ENCODE measurements around the gene BMPR1B. TPM values are rescaled to one million over a fixed set of nuclear protein-coding genes. Genes with fewer than 3 reads are reported as not detected.

BMPR1B gene
- total RNA-seq, 2 donors from 2014 or later, result not detected

DNA sequence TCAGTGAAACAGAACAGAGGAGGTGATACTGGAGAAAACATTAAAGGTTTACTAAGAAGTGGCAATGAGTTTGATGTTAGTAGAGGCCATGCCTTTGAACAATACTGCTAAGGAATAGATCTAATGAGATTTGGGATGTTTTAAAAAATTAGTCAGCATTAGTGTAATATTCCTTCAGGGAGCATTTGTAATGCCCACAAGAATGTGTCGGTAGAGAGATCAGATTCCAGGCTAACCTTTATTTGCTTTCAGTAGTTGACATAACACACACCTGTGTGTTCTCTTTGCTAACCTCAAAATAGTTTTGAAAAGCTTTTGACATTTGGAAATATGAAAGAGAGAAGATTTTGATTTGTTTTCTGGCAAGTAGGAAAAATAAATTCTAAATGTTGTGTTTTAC is 328.8 kb downstream of the BMPR1B start:
- H3K27ac Mint-ChIP-seq, result no peak overlapping the region
- peaks cover 3% of the 10 kb centered on the region for H3K27me3 Mint-ChIP-seq
- H3K4me3 Mint-ChIP-seq, result no peak overlapping the region
- H3K9me3 Mint-ChIP-seq, result no peaks in the 10 kb centered on the region
- ATAC-seq (replicated peaks), result no peak
- peaks cover 7% of the 10 kb centered on the region for H3K4me1 Mint-ChIP-seq
- H3K36me3 Mint-ChIP-seq (ENCODE audit: low read depth), result no peaks in the 10 kb centered on the region

DNA sequence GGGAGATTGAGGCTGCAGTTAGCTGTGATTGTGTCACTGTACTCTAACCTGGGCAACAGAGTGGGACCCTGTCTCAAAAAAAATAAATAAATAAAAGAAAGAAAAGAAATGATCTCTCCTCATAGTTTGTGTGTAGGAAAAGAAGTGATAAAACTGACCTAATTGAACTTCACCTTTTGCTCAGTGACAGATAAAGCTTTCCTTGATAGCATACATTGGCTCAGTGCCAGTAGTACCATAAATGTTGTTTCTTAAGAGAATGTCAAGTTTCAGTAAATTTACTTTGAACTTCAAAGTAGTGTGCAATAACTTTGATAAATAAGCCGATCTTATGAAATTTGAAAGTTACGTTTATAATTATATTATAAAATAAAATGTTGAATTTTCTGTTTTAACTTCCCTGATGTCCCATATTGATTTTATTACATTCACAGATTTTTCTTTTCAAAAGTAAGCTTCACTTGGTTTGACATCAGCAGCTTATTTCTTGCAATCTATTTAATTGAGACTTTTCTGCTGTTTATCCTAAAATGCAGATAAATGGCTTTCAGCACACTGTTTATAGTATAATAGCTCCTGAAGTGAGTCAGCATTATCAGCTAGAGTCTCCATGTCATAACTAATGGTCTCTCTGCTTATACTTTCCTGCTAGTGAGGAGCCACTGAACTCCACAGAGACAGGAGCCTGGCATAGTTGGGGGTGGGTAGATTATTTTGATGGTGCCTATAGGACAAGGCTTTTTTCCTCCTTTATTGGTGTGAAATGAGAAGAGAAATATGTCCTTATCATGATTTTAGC is 330.1 kb downstream of the BMPR1B start:
- no peaks in the 10 kb centered on the region for H3K36me3 Mint-ChIP-seq (ENCODE audit: low read depth)
- no peak overlapping the region for H3K4me3 Mint-ChIP-seq
- H3K4me1 Mint-ChIP-seq, result peaks cover 7% of the 10 kb centered on the region
- peaks cover 3% of the 10 kb centered on the region for H3K27me3 Mint-ChIP-seq
- no peak overlapping the region for H3K27ac Mint-ChIP-seq
- H3K9me3 Mint-ChIP-seq, result no peaks in the 10 kb centered on the region
- ATAC-seq (replicated peaks), result no peak

DNA sequence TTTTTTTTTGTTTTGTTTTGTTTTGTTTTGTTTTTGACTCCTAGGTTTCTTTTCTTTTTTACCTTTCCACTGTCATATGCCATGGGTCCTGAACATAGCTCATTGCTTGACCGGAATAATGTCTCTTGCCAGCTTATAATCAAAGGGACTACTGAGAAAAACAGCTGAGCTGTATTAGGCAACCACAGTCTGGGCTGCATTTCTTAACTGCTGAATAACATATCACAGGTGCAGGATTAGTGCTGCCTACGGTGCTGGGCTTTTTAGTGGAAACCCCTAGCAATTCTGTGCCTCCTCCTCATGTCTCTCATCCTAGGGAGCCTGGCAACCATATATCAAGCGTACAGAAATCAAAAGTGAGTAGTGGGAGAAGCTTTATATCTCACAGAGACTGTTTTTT is 333.5 kb downstream of the BMPR1B start:
- H3K27ac Mint-ChIP-seq, result no peak overlapping the region
- H3K4me1 Mint-ChIP-seq, result no peaks in the 10 kb centered on the region

DNA sequence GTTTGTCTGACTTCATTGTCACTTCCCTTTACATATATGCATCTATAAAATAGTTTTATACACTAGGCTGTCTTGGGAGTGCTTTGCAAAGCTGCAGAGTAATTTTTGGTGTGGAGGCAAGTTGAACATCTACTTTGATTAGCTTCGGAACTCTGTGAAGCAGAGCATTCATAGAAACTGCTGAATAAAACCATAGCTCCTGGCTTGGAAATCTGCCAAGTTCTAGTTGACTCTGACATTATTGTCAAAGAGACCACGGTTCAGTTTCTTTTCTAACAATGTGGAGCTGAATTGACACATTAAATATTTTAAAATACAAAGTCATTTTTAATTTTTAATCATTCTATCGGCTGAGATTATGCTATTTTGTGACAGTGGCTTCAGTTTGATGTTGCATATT is 335.0 kb downstream of the BMPR1B start:
- no peak for ATAC-seq (replicated peaks)
- Mint-ChIP-seq H3K27ac (no peak overlapping the region), H3K4me3 (no peak overlapping the region), H3K4me1 (no peaks in the 10 kb centered on the region), H3K36me3 (ENCODE audit: low read depth) (no peaks in the 10 kb centered on the region), H3K27me3 (peaks cover 8% of the 10 kb centered on the region), H3K9me3 (no peaks in the 10 kb centered on the region)

More for the DNA sequence above, 333.5 kb downstream of the BMPR1B start:
- ATAC-seq (replicated peaks), result no peak
- Mint-ChIP-seq H3K27me3 (peaks cover 11% of the 10 kb centered on the region), H3K9me3 (no peaks in the 10 kb centered on the region), H3K4me3 (no peak overlapping the region), H3K36me3 (ENCODE audit: low read depth) (no peaks in the 10 kb centered on the region)

DNA sequence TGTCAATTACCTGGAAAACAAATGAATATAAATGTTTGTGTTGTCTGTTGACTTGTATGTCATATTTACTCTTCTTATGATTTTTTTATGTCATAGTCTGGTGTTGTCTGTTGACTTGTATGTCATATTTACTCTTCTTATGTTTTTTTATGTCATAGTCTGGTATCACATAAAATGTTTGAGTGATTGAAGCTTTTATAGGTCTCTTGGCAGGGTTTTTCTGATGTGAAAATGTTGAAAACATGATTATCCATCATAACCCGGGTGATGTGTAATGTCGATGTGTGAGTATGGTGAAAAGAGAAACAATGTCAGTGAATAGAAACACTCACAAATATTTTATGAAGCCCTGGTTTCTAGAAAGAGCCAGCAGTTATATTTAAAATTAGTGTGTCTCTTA is 335.7 kb downstream of the BMPR1B start:
- H3K4me3 Mint-ChIP-seq, result no peak overlapping the region
- H3K4me1 Mint-ChIP-seq, result no peaks in the 10 kb centered on the region
- H3K27me3 Mint-ChIP-seq, result peaks cover 8% of the 10 kb centered on the region
- no peaks in the 10 kb centered on the region for H3K36me3 Mint-ChIP-seq (ENCODE audit: low read depth)
- ATAC-seq (replicated peaks), result no peak
- H3K9me3 Mint-ChIP-seq, result no peaks in the 10 kb centered on the region
- H3K27ac Mint-ChIP-seq, result no peak overlapping the region

DNA sequence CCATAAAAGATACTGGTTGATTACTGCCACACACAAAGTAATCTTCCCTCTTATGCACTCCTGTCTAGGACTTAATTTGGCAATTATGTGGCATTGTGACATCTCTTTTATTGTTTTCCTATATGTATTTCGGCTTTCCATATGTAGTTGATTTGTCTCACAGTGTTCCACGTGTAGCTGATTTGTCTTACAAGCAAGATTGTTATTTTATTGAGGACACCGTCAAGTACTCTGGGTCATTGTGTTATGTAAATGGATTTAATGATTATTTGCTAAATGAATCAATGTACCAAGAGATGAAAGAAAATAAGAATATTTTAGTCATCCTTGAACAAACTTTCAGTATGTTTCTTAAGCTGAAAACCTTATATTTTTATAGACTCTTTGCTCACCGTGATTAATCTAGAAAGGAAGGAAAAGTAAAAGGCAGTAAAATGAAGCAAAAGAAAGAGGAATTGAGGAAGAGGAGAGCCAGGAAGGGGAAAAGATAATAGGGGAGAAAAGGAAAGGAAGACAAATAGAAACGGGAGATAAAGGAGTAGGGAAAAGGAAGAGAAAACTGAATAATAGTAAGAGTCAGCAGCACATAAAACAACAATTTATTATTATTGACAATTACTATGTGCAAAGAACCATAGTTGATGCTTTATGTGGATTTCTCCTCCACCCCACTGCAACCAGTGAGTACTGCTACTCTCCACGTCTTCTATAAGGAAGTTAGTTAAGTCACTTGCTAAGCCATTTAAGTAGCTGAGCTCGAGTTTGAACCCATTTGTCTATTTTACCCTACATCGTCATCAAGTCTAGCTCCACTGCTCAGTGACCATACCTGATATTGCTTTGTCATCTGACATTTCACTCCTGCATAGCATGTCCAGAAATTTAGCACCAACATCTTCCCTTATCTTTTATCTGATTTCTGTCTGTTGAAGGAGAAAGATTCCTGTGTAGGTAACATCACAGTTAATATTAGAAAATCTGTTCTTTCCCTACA is 336.5 kb downstream of the BMPR1B start:
- peaks cover 8% of the 10 kb centered on the region for H3K27me3 Mint-ChIP-seq
- no peak overlapping the region for H3K4me3 Mint-ChIP-seq
- no peaks in the 10 kb centered on the region for H3K4me1 Mint-ChIP-seq
- no peaks in the 10 kb centered on the region for H3K36me3 Mint-ChIP-seq (ENCODE audit: low read depth)
- no peak overlapping the region for H3K27ac Mint-ChIP-seq
- H3K9me3 Mint-ChIP-seq, result no peaks in the 10 kb centered on the region
- ATAC-seq (replicated peaks), result no peak

DNA sequence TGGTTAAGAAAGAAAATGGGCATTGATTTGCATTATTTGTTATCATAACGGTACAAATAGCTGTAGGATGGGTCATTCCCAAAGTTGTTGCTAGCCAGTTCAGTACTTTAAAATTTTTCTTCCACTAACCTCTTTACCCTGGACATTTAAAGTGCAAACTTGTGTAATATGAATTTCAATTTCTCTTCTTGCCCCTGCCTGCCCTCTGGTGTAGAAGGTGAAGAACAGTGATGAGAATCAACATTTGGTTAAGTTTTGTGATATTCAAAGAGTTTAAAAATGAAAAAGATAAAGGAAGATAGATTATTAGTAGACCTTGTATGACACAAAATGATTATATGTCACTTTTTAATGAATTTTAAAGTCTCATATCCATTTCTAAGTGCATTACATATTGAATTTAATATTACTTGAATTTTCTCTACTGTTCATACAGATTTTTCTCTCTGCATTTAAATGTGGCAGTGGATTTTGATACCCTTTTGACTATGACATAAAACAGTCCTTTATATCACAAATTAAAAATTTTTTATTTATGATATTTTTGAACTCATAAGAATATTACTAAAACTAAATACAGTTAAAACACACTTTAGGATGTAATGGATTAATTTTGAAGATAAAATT is 337.7 kb downstream of the BMPR1B start:
- H3K27me3 Mint-ChIP-seq, result peaks cover 8% of the 10 kb centered on the region
- no peak for ATAC-seq (replicated peaks)
- no peaks in the 10 kb centered on the region for H3K4me1 Mint-ChIP-seq
- no peak overlapping the region for H3K27ac Mint-ChIP-seq
- no peak overlapping the region for H3K4me3 Mint-ChIP-seq
- H3K9me3 Mint-ChIP-seq, result no peaks in the 10 kb centered on the region
- H3K36me3 Mint-ChIP-seq (ENCODE audit: low read depth), result no peaks in the 10 kb centered on the region

DNA sequence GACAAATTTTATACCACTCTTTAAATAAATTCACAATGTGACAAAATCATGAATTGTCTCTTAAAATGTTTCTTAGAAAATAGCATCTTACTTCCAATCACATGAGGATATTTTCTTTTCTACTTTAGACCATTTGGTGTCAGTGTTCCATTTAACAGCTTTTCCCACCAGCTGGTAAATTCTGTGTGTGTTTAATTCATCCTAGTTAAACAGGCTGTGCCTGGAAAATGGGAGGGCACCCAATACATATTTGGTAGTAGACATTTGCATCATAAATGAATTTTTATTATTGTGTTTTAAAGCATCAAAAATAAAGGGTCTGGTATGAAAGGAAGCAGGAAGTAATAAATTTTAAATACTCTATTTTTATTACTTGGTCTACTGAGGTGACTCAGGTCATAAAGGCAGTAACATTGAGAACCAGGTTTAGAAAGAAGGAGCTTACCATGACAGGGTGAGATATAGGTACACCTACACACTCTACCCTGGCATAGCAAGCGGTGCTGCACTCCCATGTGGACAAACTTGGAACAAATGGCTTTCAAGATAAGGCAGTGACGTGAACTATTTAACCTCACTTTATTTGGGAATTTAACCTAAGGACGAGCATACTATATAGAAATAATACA is 344.5 kb downstream of the BMPR1B start:
- H3K4me1 Mint-ChIP-seq, result no peaks in the 10 kb centered on the region
- ATAC-seq (replicated peaks), result no peak

DNA sequence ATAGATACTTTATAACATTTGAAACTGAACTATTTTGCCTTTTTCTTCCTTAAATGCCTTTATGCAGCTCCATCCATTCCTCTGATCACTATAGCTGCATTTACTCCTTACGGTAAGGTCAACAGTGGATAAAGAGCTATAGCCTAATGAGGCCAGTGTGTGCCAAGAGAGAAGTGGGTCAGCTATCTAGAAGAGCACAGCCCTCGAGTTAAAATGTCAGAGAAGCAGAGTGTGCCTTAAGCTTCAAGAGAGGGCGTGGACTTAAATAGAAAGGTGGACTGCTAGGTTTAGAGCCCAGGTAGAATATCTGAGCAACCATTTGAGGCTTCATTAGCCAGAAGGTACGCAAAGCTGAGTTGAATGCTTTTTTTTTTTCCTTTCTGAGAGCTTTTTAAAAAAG is 347.4 kb downstream of the BMPR1B start:
- Mint-ChIP-seq H3K36me3 (ENCODE audit: low read depth) (no peaks in the 10 kb centered on the region), H3K4me1 (no peaks in the 10 kb centered on the region), H3K27ac (no peak overlapping the region), H3K4me3 (no peak overlapping the region), H3K9me3 (no peaks in the 10 kb centered on the region), H3K27me3 (no peaks in the 10 kb centered on the region)
- ATAC-seq (replicated peaks), result no peak

More for the DNA sequence above, 344.5 kb downstream of the BMPR1B start:
- H3K27me3 Mint-ChIP-seq, result no peaks in the 10 kb centered on the region
- no peaks in the 10 kb centered on the region for H3K36me3 Mint-ChIP-seq (ENCODE audit: low read depth)
- H3K9me3 Mint-ChIP-seq, result no peaks in the 10 kb centered on the region
- no peak overlapping the region for H3K27ac Mint-ChIP-seq
- H3K4me3 Mint-ChIP-seq, result no peak overlapping the region

DNA sequence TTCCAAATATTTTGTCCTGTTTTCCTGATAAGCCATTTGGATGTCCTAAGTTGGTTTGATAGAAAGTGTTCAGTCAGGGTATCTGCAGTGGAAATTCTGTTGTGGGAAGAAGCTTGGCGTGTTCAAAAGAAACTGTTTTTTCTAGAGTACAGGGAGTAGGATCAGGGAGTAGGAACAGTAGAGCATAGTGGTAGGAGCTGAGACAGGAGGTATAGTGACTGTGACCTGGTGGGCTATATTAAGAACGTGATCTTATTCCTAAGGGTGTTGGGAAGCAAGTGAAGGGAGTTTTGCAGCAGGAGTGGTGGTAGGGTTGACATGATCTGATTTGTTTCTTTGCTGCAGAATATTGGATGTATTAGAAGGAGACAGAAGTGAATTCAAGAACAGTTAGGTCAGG is 348.2 kb downstream of the BMPR1B start:
- Mint-ChIP-seq H3K27ac (no peak overlapping the region), H3K27me3 (no peaks in the 10 kb centered on the region), H3K4me3 (no peak overlapping the region), H3K36me3 (ENCODE audit: low read depth) (no peaks in the 10 kb centered on the region), H3K9me3 (no peaks in the 10 kb centered on the region), H3K4me1 (no peaks in the 10 kb centered on the region)
- no peak for ATAC-seq (replicated peaks)

DNA sequence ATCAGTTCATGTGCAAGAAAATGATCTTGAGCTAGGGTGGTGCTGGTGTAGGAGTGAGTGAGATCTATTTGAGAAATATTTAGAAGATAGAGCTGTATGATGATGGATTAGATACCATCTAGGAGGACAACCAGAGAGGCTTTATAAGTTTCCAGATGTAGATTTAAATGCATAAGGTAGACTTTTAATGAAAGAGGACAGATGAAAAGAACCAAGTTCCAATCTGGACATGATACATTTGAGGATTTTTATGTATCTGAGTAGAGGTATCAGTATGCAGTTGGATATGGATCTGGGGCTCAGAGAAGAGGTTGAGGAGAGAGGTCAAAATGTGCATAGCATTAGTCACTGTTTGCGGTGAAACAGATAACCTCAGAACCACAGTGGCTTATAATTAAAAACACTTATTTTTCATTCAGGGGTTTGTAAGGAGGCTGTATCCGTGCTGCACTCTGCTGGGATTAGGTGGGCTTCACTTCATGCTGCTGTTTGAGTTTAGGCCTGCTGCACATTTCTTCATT is 348.7 kb downstream of the BMPR1B start:
- Mint-ChIP-seq H3K27me3 (no peaks in the 10 kb centered on the region), H3K4me3 (no peak overlapping the region), H3K4me1 (no peaks in the 10 kb centered on the region), H3K27ac (no peak overlapping the region), H3K36me3 (ENCODE audit: low read depth) (no peaks in the 10 kb centered on the region), H3K9me3 (no peaks in the 10 kb centered on the region)
- no peak for ATAC-seq (replicated peaks)

DNA sequence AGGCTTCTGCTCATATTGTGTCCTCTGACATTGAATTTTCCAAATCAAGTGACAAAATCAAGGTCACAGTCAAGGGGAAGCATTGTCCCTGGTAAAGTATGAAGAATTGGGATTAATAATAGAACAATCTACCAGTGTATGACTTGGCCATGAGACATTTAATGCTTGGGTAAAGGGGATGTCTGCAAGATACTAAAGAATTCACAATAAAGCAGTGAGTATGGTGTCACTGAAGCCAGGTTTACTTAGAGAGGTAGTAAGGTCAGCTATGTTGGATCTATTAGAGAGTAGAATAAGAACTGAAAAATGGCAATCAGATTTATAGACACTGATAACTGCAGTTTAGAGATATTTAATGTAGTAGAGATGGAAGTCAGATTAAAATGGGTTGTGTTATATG is 349.2 kb downstream of the BMPR1B start:
- no peaks in the 10 kb centered on the region for H3K9me3 Mint-ChIP-seq
- no peaks in the 10 kb centered on the region for H3K4me1 Mint-ChIP-seq
- H3K27me3 Mint-ChIP-seq, result no peaks in the 10 kb centered on the region
- no peak overlapping the region for H3K27ac Mint-ChIP-seq
- no peaks in the 10 kb centered on the region for H3K36me3 Mint-ChIP-seq (ENCODE audit: low read depth)
- no peak overlapping the region for H3K4me3 Mint-ChIP-seq
- no peak for ATAC-seq (replicated peaks)

DNA sequence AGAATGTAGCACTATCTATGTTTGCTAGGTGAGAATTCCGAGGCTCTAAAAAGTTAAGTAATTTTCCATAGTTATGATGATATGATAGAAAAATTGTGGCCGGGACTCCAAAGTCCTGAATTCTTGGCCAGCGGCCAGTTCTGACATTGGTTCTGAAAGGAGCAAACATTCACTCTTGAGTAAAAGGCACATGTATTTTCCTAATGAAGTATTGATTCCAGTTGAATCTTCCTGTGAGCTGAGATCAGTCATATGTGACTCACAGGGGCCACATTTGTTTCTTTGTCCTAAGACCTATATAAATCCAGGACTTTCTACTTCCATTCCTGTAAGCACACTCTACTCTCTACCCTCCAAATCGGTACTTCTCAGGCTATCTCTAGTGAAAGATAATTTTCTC is 349.9 kb downstream of the BMPR1B start:
- H3K9me3 Mint-ChIP-seq, result no peaks in the 10 kb centered on the region
- no peak for ATAC-seq (replicated peaks)
- H3K27me3 Mint-ChIP-seq, result no peaks in the 10 kb centered on the region
- no peak overlapping the region for H3K27ac Mint-ChIP-seq
- no peaks in the 10 kb centered on the region for H3K4me1 Mint-ChIP-seq
- H3K4me3 Mint-ChIP-seq, result no peak overlapping the region
- no peaks in the 10 kb centered on the region for H3K36me3 Mint-ChIP-seq (ENCODE audit: low read depth)

DNA sequence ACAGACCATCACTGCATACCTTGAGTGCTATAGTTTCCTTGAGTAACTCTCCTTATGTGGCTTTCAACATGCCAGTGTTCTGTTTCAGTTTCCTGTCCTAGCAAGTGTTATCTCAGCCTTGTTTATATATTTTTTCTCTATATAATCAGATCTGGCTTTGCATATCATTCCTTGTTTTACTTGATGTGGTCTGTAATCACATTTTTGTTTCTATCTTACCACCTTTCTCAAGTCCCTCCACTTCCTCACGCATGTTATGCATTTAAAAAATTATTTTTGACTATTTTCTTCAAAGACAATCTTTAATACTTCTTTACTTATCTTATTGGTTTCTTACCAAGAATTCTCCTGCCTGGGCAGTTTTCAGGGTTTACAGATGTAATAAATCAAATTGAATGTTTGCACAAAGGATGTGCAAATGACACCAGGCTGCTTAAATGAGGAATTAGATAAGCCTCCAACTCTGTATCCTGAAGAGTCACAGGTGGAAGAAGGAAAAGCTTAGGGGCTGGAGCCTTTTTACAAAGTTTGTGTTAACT is 351.2 kb downstream of the BMPR1B start:
- H3K27me3 Mint-ChIP-seq, result no peaks in the 10 kb centered on the region
- H3K27ac Mint-ChIP-seq, result no peak overlapping the region
- no peak for ATAC-seq (replicated peaks)
- H3K36me3 Mint-ChIP-seq (ENCODE audit: low read depth), result no peaks in the 10 kb centered on the region
- H3K9me3 Mint-ChIP-seq, result no peaks in the 10 kb centered on the region
- H3K4me3 Mint-ChIP-seq, result no peak overlapping the region
- no peaks in the 10 kb centered on the region for H3K4me1 Mint-ChIP-seq
